GM21526 (cell line): ENCODE data around the gene DSCAML1.
"Not testable (repeated sequence)": the region's sequence is repeated elsewhere in the genome, so short reads cannot be mapped to it uniquely, and the experiment has no call there.

ENCODE experiments used
- ATAC-seq: cut with Tn5 transposase; IDR thresholded peaks from one replicate; pipeline ENCODE4 v1.9.1; 2021; ENCODE audit warnings: moderate library complexity; ENCODE audit not compliant: unreplicated experiment, low FRiP score

DSCAML1 gene

DNA sequence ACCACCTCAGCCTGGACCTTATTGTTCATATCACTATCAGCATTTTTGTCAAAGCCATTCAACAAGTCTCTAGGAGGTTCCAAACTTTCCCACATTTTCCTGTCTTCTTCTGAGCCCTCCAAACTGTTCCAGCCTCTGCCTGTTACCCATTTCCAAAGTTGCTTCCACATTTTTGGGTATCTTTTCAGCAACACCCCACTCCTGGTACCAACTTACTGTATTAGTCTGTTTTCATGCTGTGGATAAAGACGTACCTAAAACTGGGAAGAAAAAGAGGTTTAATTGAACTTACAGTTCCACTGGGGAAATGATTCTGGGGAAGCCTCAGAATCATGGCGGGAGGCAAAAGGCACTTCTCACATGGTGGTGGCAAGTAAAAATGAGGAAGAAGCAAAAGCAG is 391.1 kb downstream of the DSCAML1 start:
- not testable (repeated sequence) for ATAC-seq

DNA sequence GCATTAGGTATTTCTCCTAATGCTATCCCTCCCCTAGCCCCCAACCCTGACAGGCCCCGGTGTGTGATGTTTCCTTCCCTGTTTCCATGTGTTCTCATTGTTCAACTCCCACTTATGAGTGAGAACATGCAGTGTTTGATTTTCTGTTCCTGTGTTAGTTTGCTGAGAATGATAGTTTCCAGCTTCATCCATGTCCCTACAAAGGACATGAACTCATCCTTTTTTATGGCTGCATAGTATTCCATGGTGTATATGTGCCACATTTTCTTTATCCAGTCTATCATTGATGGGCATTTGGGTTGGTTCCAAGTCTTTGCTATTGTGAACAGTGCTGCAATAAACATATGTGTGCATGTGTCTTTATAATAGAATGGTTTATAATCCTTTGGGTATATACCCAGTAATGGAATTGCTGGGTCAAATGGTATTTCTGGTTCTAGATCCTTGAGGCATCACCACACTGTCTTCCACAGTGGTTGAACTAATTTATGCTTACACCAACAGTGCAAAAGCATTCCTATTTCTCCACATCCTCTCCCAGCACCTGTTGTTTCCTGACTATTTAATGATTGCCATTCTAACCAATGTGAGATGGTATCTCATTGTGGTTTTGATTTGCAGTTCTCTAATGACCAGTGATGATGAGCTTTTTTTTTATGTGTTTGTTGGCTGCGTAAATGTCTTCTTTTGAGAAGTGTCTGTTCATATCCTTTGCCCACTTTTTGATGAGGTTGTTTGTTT is 397.7 kb downstream of the DSCAML1 start:
- ATAC-seq: not testable (repeated sequence)

DNA sequence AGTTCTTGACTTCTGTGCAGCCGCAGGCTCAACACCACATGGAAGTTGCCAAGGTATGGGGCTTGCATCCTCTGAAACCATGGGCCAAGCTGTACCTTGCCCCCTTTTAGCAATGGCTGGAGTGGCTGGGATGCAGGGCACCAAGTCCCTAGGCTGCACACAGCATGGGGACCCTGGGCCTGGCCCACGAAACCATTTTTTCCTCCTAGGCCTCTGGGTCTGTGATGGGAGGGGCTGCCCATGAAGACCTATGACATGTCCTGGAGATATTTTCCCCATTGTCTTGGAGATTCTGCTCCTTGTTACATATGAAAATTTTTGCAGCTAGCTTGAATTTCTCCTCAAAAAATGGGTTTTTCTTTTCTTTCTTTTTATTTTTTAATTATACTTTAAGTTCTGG is 398.4 kb downstream of the DSCAML1 start:
- not testable (repeated sequence) for ATAC-seq

DNA sequence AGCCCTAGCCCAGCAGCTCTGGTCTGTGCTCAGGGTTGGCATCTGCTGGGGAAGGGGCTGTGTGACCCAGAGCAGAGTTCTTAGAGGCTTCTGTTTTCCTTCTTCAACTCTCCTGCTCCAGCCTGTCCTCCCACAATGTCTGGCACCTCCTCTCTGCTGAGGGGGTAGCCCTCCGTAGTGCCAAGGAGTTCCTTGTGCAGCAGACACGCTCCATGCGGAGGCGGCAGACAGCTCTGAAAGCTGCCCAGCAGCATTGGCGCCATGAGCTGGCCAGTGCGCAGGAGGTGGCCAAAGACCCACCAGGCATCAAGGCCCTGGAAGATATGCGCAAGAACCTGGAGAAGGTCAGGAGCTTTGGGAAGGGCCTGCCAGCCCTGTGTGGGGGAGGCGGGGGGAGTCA is 400.0 kb downstream of the DSCAML1 start:
- no peak for ATAC-seq

DNA sequence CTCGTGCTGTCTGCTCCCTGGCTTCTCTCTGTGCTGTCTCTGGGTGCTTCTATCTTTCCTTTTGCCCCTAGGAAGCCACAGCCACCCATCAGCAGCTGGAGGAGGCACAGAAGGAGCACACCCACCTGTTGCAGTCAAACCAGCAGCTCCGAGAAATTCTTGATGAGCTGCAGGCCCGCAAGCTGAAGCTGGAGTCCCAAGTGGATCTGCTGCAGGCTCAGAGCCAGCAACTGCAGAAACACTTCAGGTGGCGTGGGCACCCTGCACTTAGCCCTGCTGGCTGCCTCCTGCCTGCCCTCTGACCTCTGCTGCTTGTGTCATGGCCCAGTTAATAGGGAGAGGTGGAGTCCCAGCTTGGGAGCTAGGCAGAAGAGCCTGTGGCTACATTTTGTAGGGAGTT is 401.5 kb downstream of the DSCAML1 start:
- no peak for ATAC-seq

DNA sequence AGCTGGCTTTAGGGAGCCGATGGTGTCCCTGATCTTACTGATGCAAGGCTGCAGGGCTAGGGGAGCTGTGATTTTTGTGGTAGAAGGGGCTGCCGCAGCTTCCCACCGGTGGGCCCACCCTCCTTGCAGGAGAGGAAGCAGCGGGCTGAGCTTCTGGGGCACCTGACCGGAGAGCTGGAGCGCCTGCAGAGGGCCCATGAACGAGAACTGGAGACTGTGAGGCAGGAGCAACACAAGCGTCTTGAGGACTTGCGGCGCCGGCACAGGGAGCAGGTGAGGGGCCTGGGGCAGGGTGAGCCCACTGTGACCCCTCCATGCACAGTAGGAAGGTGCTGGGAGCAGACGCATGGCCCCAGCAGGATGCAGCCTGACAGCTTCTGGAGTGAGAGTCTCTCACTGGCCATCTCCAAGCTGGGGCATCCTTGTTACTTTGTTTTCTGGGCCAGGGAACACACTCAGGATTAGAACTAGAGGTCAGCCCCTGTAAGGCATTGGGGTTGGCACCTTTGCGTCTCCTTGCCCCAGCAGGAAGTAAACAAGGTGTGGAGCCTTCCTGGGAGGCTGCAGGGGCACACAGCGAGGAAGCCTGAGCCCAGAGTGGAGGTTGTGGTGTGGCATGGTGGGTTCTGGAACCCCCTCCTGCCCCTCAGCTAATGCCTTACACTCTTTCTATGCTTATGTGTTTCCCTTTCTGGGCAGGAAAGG is 402.6 kb downstream of the DSCAML1 start:
- ATAC-seq: no peak

DNA sequence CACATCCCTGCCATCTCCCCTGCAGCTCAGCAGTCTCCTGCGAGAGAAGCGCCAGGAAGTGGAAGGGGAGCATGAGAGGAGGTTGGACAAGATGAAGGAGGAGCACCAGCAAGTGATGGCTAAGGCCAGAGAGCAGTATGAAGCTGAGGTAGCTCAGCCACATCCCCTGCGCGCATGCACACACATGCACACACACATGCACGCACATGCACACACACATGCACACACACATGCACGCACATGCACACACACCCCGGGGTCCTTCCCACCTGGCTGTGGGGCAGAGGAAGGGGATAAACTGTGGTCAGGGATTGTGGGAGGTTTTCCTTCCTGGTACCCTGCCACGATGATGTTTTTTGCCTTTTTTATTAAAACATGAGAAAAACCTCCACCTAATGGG is 404.0 kb downstream of the DSCAML1 start:
- ATAC-seq: no peak

DNA sequence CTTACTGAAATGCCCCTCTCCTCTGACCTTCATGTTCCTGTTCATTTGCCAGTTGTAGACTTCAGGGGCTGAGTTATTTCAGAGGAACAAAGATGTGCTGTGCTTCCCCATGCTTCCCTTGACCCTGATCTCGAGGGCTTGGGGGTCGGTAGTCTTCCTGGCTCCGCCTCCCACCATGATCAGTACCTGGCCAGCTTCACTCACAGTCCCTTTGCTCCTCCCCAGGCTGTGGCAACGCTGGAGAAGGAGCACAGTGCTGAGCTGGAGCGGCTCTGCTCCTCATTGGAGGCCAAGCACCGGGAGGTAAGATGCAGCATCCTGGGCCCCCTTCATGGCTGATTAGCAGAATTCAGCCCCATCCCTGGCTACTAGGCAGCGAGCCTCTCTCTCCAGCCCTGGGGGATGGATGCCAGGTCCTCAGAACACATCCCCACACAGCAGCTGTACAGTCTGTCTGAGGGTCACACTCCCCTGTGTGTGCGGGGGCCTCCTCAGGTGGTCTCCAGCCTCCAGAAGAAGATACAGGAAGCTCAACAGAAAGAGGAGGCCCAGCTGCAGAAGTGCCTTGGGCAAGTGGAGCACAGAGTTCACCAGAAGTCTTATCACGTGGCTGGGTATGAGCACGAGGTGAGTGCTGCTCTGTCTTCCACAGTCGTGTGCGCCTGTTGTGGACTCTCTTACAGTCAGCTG is 404.9 kb downstream of the DSCAML1 start:
- no peak for ATAC-seq

DNA sequence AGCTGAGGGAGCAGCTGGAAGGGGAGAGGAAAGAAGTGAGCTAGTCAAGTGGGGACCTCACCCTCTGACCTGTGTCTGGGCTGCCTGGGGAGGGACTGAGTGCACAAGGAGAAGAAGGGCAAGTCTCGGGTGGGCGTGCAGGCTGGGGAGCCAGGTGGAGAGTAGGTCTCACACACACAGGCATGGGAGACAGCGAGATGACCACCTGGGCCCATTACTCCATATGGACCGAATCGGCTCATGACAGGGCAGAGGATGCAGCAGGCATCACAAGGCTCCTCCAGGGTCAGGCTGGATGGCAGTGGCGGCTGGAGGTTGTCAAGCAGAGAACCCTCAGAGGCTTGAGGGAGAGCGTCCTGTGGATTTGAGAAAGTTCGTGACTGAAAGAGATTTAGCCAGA is 405.8 kb downstream of the DSCAML1 start:
- no peak for ATAC-seq

DNA sequence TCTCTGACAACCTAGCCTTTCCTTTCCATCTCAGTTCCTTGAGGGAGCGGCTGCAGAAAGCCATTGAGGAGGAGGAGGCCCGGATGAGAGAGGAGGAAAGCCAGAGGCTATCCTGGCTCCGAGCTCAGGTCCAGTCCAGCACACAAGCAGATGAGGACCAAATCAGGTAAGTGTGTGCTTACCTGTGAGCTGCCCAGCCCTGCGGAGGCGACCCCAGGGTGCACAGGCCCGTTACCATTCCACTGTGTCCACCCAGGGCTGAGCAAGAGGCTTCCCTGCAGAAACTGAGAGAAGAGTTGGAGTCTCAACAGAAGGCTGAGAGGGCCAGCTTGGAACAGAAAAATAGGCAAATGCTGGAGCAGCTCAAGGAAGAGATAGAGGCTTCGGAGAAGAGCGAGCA is 406.3 kb downstream of the DSCAML1 start:
- ATAC-seq: no peak

DNA sequence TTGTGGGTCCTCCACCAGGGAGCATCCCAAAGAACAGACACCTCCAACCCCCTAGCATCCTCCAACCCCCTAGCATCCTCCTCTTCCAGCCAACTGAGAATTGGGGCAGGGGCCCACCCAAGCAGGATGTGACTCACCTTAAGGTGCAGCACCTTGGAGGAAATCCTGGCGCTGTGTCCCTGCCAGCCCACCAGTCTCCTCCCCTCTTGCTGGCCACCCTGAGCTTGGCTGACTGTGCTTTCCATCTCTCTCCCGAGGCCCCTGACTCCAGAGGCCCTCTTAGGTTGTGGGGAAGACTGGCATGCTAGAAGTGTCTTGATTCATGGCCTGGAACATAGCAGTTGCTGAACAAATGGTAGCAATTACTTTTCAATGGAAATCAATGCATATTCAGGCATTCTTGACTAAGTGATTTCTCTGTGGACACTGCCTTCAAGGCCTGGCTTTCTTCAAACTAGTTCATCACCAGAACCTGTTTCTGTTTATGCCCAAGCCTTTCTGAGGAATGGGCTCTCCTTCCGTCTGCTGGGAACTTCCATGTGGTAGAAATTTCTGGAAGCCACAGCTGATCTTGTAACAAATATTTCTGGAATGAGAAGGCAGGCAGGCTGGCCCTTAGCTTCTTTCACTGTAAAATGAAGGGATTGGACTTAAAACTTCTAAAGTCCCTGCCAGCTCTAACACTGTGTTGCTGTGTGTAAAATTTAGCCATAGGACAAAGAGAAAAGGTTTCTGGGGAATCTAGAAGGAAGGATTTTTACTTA is 408.8 kb downstream of the DSCAML1 start:
- ATAC-seq: no peak

DNA sequence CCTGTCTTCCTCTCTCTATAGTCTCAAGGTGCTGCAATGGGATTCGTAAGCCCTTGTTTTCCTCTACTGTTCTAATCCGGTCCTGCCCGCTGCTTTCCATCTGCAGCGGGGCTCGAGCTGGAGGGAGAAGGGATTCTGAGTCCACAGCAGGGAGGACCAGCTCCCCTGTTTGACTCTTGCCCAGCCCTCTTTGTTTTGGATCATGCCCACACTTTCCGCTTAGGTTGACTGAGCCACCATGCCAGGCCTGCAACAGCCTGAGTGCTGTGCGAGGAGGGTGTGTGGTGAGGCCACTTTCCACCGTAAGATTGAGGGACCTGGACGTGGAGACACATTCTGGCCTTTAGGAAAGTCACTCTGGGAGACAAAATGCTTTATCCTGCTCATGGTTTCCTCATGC is 411.1 kb downstream of the DSCAML1 start:
- ATAC-seq: no peak

DNA sequence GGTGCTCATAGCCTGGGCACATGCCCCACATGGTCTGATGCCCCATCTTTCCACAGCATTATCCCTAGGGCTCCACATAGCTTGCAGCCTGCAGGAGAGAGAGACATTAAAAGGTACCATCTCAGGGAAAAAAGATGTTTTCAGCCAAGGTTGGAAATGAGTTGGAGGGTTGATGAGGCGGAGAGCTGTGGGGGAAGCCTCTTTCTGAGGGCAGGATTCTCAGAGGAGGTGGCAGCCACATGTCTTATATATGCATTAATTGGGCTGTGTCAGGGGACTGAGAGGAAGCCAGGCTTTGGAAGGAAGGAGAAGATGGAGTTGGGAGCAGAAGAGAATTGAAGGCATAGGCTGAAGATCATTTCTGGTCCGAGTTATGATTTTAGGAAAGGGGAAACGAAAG is 411.5 kb downstream of the DSCAML1 start:
- ATAC-seq: no peak

DNA sequence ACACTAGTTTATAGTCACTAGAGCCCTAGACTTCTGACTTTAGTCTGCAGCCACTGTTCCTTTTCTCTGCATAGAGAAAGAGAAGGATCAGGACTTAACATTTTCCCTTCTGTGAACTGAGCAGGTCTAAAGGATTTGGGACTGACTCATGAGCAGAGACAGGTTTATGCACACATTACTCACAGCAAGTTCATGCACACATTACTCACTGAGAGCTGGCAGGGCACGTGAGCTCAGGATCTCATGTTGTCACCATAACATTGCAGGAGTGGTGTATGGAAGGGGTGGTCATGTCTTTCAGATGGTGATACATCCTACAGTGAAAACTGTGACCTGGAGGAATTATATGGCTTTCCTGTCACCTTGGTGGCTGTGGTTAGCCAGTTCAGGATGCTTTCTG is 413.0 kb downstream of the DSCAML1 start:
- no peak for ATAC-seq

DNA sequence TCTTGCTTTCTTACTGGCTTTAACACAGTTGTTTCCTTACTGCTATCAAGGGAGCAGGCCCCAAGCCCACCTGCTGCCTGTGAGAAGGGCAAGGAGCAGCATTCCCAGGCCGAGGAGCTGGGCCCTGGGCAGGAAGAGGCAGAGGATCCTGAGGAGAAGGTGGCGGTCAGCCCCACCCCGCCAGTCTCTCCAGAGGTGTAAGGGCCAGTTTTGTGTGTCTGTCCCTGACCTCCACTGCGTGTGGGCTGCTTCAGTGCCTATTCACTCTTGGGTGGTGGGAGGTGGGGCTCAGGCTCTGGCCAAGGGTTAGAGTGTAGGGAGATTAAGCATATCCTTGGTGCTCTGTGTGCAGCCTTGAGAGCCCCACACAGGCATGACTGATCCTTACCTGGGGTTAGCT is 414.3 kb downstream of the DSCAML1 start:
- ATAC-seq: no peak

DNA sequence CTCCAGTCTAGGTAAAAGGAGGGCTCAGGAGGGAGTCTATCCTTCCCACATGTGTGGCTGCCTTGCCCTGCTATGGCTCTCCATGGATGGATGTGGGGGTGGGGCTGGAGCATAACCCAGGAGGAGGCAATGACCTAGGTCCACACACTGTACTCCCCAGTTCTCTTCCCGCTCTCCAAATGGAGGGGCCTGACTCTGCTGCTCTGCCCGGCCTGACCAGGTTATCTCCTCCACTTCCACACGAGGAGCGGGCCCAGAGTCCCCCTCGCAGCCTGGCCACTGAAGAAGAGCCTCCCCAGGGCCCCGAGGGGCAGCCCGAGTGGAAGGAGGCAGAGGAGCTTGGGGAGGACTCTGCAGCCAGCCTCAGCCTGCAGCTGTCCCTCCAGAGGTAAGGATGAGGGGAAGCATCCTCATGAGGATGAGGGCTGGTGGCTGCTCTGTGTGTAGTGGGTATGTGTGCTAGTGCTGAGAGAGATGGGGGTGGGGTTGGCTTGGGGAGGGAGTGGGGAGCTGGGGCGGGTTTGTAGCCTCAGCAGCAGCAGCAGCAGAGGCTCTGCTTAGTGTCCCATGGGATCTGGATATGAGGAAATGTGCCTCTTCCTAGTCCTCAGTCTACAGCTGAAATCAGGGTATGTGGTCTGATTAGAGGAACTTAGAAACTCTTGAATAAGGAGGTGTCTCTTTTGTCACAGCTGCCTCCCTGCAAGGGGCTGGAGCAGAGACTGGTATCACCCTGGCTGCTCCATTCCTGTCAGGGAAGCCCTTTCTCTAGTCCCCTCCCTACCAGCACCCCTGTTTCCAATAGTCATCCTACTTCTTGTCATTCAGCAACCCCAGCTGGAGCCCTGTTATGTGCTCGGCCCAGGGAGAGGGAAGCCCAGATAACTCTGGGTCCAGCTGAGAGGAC is 415.3 kb downstream of the DSCAML1 start:
- ATAC-seq: no peak

DNA sequence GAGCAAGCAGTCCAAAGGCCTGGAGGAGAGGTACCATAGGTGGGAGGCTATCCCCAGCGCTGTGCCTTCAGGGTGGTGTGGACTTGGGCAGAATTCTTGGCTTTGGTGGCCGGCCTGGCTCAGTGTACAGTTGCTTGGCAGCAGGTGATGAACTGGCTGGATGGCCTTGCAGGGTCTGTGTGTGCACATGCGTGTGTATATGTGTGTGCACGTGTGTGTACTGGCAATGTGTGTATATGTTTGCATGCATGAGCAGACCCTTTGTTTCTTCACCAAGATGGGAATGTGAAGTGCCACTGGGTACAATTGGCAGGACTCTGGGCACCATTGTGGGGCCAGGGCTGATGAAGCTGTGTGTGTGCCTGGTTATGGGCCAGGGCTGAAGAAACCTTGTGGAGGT is 416.3 kb downstream of the DSCAML1 start:
- ATAC-seq: no peak

DNA sequence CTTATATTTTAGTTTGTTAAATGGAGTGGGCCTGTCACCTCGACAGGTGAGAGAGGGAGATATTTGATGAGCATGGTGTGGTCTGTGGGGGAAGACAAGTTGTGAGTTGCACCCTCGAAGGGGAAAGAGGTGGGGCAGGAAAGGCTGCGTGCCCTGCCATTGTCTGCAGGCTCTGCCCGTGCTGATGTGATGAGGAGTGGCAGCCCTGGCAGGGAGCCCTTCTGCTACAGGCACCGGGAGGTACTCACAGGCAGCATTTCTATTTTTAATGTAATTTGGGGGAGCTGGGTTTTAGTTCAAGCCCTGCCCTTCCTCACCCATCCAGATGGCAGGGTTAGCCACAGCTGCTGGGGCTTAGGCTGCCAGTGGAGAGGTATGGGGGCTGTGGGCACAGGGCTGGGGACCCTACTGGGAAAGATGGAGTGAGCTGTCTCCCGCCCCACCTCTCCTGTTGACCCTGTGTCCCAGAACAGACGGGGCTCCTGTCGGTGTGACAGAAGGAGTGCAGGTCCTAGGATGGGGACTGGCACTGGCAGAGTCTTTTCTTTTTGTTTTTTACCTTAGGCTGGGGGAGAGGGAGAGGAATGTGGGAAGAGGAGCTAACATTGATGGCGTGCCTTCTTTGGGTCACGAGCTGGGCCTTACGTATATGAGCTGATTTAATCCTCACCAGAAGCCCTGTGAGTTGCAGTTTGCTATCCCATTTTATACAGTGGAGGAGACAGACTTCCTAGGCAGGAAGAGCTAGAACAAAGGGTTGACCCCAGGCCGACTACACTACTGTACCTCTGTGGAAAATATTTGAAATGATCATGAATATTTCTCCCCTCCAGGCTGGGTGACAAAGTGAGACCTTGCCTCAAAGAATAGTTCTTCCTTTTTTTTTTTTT is 417.8 kb downstream of the DSCAML1 start:
- ATAC-seq: no peak
